ENCODE measurements around the gene VPS52.

The VPS52 gene

GRCh38 chr6:33216117-33216649, 55.5 kb downstream of the VPS52 start:
- no peak overlapping the region for H3K4me3 ChIP-seq (ENCODE audit: low read depth, low read length)
- no peak for DNase-seq (ENCODE audit: low read depth)
- TF ChIP-seq, protein P1, sequence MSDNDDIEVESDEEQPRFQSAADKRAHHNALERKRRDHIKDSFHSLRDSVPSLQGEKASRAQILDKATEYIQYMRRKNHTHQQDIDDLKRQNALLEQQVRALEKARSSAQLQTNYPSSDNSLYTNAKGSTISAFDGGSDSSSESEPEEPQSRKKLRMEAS (IDR thresholded peaks at IDR 0.05; ENCODE audit: low read depth, low read length): no peak
- no peak for TF ChIP-seq MYC (IDR thresholded peaks at IDR 0.05; ENCODE audit: low read depth, low read length)
- TF ChIP-seq POLR2A (IDR thresholded peaks at IDR 0.05; ENCODE audit: extremely low read depth, insufficient read length): no peak
- TF ChIP-seq CTCF (IDR thresholded peaks at IDR 0.05; ENCODE audit: low read depth, low read length): no peak

DNA sequence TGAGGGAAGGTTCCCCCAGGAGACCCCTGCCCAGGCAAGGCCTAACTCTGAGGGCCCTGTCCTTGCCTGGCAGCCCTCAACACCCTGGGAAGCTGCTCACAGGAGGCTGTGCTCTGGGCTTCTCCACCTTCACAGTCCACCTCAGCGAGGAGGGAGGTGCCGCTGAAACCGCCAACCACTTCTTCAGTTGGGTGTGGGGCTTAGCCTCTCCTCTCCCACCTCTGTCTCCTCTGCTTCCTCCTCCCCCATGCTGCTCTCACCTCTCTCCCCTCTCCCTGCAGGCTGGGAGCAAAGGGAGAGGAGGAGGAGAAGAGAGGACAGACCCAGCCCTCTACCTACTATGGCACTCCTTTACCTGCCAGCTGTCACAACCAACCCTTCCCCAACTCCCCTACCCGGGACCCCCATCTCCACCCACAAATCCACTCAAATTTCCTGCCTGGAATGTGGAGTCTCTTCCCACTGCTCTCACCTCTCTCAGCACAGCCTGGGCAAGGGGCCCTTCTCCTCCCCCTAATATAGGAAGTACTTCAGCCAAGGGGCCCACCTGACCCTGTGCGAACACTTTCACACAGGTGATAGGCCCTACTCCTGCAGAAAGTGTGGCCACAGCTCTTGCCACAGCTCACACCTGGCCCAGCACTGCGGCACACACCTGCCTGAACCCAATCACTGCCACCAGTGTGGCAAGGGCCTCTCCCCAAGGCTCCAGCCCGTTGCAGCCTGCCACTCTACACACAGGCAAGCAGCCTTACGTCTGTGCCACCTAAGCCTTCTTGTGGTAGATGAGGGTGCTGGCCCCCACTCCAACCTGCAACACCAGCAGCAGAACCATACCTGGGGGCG, 56.2 kb downstream of the VPS52 start:
- H3K4me3 ChIP-seq (ENCODE audit: low read depth, low read length): no peak overlapping the region
- TF ChIP-seq, protein P1 (IDR thresholded peaks at IDR 0.05; ENCODE audit: low read depth, low read length): no peak
- TF ChIP-seq POLR2A (IDR thresholded peaks at IDR 0.05; ENCODE audit: extremely low read depth, insufficient read length): no peak
- TF ChIP-seq CTCF (IDR thresholded peaks at IDR 0.05; ENCODE audit: low read depth, low read length): no peak
- TF ChIP-seq MYC (IDR thresholded peaks at IDR 0.05; ENCODE audit: low read depth, low read length): no peak
- peak; percentile 0 for DNase-seq (ENCODE audit: low read depth)

- DNase-seq (ENCODE audit: low read depth): peak; percentile 3
- H3K4me3 ChIP-seq (ENCODE audit: low read depth, low read length): peak overlapping the region; percentile 19
- TF ChIP-seq CTCF (IDR thresholded peaks at IDR 0.05; ENCODE audit: low read depth, low read length) (no peak), MYC (IDR thresholded peaks at IDR 0.05; ENCODE audit: low read depth, low read length) (no peak), POLR2A (IDR thresholded peaks at IDR 0.05; ENCODE audit: extremely low read depth, insufficient read length) (no peak)
- TF ChIP-seq, protein P1 (IDR thresholded peaks at IDR 0.05; ENCODE audit: low read depth, low read length): no peak
These were observed 57.7 kb downstream of the VPS52 start for GRCh38 chr6:33213989-33214335.

- H3K4me3 ChIP-seq (ENCODE audit: low read depth, low read length): peak overlapping the region; percentile 42
- TF ChIP-seq CTCF (IDR thresholded peaks at IDR 0.05; ENCODE audit: low read depth, low read length) (no peak), POLR2A (IDR thresholded peaks at IDR 0.05; ENCODE audit: extremely low read depth, insufficient read length) (no peak), MYC (IDR thresholded peaks at IDR 0.05; ENCODE audit: low read depth, low read length) (no peak)
- TF ChIP-seq, protein P1 (IDR thresholded peaks at IDR 0.05; ENCODE audit: low read depth, low read length): no peak
- peak; percentile 65 for DNase-seq (ENCODE audit: low read depth)
These were observed 58.3 kb downstream of the VPS52 start for GRCh38 chr6:33213166-33213988.

- DNase-seq (ENCODE audit: low read depth): no peak
- H3K4me3 ChIP-seq (ENCODE audit: low read depth, low read length): peak overlapping the region; percentile 42
- TF ChIP-seq CTCF (IDR thresholded peaks at IDR 0.05; ENCODE audit: low read depth, low read length) (no peak), MYC (IDR thresholded peaks at IDR 0.05; ENCODE audit: low read depth, low read length) (no peak), POLR2A (IDR thresholded peaks at IDR 0.05; ENCODE audit: extremely low read depth, insufficient read length) (no peak)
- TF ChIP-seq, protein P1 (IDR thresholded peaks at IDR 0.05; ENCODE audit: low read depth, low read length): no peak
These were observed 58.9 kb downstream of the VPS52 start for GRCh38 chr6:33212857-33213165.
